T follicular helper cell (primary cell): ENCODE data around the gene NSG1.
"Not testable (repeated sequence)": the region's sequence is repeated elsewhere in the genome, so short reads cannot be mapped to it uniquely, and the experiment has no call there.

Experiments
- DNase-seq: peaks from one replicate; pipeline ENCODE4 v3.0.0-alpha.2; 2020; ENCODE audit warnings: low read depth
- total RNA-seq, 2 experiments: gene quantifications; one replicate each; lab custom pipeline; 2026; lab: John Stamatoyannopoulos, UW

NSG1 gene, protein sequence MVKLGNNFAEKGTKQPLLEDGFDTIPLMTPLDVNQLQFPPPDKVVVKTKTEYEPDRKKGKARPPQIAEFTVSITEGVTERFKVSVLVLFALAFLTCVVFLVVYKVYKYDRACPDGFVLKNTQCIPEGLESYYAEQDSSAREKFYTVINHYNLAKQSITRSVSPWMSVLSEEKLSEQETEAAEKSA
- total RNA-seq = 2.8 to 15.5 reads per million in 2 experiments

DNA sequence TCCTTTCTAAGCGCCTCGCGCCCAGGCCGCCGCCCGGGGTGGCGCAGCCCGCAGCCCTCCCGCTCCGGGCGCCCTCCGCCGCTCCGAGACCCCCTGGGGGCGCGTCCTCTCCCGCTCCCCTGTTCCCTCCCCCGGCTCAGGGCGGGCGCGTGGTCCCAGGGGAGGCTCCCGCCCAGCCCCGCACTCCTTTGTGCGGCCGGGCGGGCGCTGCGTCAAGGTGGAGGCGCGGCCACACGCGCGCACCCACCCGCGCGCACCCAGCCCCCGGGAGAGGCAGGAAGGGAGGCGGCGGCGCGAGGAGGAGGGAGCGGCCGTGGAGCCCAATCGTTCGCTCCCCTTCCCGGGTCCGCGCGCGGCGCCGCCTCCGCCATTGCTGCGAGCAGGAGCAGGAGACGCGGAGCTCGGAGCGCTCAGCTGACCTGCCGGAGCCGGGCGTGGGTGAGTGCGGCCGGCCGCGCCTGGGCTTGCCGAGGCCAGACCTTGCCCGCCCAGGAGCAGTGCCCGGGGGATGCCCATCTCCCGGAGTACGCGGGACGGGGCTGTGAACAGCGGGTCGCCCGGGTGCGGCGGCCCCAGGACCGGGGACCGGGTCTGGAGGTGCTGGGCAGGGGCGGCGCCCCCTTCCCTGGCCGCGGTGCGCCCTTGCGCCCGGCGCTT, at the start of gene NSG1:
NSG1 (plus strand) TSS at position 367 of the 657 bp plus-strand sequence. CDS start 528 bp downstream, outside the sequence.
- DNase-seq = peak; percentile 21

DNA sequence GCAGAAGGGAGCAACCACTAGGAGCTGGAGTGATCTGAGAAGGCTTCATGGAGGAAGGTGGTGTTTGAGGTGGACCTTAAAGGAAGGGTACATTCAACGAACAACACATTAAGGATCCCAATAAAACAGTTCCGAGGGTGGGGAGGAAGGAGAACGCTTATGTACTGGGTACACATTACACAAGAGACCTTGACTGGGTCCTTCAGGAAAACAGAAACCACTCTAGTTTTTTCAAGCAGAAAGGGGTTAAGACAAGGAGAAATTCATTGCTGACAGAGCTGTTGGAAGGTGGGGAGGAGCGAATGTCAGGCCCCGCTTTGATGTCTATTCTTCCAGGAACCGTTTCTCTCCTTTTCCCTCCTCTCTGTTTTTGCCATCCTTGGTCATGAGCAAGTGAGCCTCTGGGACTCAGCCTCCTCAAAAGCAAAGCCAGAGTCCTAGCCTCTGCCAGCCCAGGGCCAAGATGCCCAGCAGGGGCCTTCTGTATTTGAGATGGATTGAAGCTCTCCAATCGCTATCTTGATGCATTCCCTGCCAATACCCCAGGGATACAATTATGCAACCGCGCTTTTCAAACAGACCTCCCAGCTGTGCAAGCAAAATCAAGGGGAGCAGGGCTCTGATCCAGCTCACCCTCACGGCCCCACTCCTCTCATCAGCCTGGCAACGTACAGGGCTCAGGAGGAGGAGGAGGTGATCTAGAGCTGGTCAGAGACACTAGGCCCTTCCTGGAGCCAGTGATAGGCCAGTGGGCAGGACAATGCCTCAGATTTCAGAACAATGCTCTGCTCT, 48.5 kb upstream of the NSG1 start:
- no peak for DNase-seq

DNA sequence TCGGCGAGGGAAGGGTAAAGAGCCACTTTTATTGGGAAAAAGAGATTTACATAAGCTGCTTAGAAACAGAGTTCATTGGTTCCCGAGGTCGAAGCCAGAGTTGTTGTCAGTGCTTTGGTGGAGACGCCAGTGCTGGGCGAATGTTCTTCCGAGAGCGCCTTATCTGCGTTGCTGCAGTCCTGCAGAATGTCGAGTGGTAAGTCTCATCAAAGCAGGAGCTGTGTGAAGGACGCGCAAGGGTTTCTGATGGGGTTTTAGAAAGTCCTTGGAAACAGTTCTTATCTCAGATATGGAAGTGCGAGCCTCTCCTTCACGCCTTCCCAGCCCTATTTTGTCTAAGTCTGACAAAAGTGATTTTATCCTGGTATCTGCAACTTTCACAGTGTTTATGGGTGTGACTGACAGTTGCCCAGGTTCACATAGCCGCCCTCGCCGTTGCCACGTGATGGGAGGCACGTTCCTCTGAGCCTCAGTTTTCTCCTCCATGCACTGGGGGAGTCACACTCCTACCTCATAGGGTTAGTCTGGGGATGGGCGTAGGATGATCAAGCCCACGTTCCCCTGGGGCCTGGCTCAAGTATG, 47.3 kb upstream of the NSG1 start:
- DNase-seq = no peak

DNA sequence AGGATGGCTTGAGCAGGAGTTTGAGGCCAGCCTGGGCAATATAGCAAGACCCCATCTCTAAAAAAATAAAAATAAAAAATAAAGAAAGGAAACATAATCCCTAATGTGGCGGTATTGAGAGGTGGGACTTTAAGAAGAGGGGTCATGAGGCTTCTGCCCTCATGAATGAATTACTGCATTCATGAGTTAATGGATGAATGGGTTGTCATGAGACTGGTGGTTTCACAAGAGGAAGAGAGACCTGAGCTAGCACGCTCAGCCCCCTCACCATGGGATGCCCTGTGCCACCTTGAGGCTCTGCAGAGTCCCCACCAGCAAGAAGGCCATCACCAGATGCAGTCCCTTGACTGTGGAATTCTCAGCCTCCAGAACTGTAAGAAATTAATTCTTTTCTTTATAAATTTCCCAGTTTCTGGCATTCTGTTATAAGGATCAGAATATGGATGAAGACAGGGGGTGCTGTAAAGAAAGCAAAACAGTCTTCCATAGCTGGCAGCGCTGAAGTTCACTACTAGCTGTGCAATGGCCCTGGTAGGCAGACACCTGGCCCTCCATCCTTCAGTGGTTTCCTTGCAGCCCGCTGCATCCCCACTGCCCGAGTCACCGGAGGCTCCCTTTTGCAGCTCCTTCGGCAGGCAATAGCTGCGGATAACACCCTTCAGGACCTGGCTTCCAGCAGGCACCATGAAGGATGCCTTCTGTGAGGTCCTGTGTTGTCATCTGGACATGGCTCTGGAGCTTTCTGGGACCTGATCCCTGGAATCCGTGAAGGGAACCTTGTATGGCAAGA, 44.8 kb upstream of the NSG1 start:
- no peak for DNase-seq

DNA sequence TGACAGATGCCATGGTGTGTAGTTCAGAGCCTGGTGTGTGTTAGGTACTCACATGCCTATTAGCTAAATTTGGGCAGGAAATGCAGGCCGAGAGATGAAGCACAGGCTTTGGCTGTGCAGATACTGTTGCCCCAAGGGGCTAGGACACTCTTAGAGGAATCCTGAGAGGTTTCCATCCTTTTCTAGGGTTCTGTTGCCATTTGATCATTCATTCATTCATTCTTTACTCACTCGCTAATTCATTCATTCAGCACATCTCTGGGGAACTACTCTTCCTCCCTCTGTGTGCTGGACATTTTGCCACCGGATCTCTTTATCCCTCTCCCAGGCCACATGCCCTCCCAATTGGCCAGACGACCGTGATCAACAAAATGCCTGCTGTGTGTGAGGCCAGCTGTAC, 43.9 kb upstream of the NSG1 start:
- no peak for DNase-seq

DNA sequence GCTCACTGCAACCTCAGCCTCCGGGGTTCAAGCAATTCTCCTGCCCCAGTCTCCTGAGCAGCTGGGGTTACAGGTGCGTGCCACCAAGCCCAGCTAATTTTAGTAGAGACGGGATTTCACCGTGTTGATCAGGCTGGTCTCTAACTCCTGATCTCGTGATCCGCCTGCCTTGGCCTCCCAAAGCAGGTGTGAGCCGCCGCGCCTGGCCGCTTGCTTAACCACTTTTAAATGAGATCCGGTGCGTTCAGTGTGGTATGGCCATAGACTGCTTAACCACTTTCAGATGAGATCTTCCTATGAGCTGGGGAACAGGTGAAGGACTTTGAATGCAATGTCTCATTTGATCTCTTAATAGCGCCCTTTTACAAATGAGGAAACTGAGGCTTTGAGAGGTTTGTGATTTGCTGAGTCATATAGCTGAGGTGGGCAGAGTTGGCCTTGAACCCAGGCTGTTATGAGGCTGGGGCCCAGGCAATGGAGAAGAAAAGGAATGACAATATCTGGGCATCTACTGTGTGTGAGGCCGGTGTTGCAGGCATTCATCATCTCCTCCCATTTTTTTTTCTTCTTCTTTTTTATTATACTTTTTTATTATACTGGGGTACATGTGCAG, 41.9 kb upstream of the NSG1 start:
- no peak for DNase-seq

DNA sequence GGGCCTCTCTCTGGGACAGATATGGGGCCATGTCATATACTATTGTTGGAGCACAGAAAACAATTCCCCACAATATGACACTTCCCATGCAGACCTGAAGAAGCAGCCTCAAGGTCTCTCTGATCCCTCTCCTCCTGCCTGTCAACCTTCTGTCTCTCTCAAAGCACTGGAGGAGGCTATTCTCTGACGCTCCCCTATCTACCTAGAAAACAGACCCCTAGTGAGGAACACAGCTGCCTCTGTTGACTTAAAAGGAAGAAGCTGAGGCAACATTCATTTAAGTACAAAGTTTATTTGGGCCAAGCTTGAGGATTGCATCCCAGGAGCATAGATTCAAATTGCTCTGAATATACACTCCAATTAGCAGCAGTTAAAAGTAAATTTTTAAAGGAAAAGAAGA, 39.3 kb upstream of the NSG1 start:
- no peak for DNase-seq

DNA sequence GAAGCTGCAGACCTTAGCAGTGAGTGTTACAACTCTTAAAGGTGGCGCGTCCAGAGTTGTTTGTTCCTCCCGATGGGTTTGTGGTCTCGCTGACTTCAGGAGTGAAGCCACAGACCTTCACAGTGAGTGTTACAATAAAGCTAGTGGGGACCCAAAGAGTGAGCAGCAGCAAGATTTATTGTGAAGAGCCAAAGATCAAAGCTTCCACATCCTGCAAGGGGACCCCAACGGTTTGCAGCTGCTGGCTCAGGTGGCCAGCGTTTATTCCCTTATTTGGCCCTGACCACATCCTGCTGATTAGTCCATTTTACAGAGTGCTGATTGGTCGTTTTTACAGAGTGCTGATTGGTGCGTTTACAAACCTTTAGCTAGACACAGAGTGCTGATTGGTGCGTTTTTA, 38.3 kb upstream of the NSG1 start:
- DNase-seq = not testable (repeated sequence)

DNA sequence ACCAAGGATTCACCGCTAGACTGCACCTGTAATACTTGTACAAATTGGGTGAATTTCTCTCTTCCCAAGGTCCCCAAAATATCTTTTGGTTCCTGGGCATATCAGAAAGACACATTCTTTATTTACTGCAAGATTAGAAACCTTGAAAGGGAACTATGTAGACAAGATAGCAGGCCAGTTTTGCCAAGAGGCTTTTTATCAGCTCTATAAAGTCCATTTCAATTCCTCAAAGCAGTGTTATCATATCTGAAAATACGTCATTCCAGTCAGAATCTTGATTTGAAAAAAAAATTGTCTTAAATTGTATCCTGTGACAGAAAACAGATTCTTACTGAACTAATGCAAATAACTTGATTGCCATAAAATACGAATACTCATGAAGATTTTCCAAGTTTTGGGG, 37.0 kb upstream of the NSG1 start:
- DNase-seq = no peak

DNA sequence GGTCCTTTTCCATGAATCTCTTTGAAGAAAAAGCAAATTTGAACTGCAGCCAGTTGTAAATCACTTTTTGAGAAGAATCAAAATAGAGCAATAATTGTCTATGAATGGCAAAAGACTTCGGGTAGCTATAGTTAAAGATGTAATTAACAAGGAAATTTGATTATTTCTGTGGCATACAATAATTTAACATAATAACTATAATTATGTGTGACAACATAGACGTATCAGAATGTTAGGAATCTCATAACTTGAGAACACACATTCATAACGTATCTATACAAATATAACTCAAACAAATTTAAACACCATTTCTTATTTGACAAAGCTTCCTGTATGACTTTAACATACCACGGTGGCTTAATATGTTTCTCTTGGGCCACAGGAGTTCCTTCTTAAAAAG, 36.0 kb upstream of the NSG1 start:
- no peak for DNase-seq

DNA sequence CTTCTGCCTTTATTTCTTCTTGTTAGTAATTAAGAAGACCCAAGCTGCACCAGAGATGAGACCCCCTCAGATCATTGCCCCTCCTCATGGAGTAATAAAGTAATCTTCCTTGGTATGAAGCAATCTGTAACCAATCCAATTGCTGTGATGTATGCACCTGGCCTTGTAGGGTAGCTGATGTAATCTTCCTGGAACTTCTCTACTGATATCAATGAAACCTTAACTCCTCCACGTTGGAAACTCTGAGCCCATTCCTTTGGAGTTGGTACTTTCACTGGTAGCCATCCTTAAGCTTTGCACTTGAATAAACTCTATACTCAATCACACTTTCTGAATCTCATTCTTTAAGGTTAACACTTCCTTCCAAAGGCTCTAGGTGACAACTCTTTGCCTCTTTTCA, 31.6 kb upstream of the NSG1 start:
- DNase-seq = no peak

DNA sequence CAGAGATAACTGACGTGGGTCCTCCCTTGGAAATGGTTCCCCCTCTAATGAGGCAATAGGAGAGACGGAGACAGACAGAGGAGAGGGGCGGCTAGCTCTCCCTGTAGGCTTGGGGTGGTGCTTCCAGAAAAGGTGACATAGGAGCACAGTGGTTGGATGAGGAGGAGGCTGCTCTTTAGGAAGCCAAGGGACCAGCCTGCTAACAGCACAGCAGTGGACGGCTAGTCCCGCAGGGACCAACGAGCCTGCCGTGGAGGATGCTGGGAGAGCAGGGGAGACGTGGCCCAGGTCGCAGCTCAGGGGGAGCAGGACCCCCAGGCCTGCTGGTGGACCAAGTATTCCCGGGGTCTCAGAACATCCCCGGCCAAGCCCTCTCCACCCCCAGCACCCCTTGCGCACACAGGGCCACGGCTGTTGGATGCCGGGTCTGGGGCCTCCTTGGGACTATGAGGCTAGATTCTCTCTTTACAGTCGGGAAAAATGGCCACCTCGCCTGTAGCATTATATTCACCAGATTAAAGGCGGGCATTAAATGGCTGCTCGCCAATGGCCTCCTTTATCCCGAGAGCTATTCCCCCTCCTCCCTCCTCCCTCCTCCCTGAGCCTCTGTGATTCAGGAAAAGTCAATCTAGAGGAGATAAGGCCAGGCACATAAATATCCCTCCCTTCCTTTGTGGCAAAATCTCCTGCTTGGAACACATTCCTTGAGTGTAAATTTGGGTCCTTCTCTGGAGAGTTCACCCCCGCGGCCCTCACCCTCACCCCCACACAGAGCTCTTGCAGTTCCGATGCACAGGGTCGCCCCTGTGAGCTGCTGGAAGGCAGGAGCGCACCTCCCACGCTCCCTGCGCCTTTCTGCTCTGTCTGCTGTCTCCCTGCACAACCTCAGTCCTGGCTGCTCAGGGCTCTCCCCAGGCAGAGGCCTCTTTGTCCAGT, 30.5 kb upstream of the NSG1 start:
- no peak for DNase-seq

DNA sequence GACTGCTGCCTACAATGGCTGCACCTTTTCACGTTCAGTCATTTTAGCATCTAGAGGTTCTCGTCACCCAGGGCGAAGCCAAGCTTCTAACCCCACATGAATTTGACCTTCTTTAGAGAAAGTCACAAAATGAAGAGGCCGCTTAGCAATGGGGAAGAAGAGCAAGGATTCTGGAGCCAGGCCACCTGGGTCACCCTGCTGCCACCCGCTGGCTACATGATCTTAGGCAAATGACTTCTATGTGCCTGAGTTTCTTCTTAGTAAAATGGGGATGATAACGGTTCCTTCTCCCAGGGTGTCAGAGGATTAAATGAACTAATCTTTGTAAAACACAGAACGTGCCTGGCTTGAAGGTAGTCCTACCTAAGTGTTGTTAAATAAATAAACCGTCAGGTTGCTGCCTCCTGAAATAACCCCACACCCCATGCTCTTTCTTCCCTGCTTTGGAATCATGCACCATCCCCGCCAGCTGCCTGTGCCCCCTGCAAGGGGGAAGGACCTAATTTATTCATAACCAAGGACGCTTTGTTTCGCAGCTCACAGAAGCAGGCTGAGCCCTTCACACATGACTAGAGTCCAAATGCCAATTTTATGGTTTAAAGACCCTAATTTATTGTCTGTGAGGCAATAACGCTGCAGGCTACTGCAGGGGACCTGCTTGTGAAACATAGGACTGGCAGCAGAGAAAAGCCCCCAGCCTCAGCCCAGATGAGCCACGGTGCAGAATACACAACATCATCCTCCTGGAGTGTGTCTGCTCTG, 28.6 kb upstream of the NSG1 start:
- DNase-seq = no peak

DNA sequence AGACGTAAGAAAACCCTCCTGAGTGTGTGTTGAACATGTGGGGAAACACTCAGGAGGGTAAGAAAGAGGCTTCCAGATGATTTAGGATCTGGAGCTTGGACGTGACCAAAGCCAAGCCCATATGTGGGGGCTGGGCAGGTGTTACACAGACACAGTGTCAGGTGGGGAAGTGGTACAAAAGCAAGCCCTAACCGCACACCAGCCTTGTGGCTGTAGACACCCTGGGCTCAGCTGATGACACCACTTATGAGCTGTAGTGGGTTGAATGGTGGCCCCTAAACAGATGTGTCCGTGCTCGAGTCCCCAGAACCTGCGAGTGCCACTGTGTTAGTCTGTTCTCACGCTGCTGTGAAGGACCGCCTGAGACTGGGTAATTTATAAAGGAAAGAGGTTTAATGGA, 25.0 kb upstream of the NSG1 start:
- DNase-seq = no peak

DNA sequence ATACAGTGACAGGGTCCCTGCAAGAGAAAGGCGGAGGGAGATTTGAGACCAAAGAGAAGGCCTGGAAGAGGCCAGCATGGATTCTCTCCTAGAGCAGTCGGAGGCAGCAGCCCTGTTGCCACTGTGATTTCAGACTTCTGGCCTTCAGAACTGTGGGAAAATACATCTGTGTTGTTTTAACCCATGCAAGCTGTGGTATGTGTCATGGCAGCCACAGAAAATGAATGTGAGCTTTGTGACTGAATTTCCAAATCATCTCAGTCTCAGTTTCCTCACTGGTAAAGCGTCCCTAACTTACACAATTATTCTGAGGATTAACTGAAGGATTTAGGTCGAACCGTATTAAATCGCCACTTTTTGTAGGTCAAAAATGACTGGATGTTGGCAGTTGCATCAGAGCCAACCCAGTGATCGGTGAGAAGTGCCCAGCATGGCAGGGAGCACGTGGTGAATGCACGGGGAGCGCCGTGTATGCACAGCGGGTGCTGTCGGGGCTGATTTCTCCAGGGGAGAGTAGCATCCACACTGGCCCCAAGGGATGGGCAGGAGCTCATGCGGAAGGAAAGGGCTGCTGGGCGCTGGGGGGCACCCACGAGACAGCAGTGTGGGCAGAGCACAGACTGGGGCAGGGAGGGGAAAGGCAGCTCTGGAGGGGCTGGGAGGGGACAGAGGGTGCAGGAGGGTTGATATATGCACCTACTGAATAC, 23.8 kb upstream of the NSG1 start:
- DNase-seq = no peak

DNA sequence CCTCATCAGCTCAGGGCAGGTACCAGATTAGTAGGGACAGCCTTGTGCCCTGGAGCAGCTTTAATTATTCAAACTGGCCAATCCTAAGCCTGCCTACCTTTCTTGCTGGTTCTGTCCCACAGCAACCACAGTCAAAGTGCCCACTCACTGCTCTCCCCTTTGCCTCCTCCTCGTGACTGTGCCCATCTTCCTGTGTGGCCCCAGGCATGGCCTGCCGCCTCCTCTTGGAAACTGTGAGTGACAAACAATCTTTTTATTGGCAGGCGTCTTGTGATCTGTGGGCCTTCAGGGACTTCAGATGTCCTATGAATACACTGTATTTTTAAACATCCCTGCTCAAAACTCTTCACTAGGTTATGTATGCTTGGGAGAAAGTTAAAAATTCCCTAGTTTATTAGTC, 22.8 kb upstream of the NSG1 start:
- DNase-seq = no peak

DNA sequence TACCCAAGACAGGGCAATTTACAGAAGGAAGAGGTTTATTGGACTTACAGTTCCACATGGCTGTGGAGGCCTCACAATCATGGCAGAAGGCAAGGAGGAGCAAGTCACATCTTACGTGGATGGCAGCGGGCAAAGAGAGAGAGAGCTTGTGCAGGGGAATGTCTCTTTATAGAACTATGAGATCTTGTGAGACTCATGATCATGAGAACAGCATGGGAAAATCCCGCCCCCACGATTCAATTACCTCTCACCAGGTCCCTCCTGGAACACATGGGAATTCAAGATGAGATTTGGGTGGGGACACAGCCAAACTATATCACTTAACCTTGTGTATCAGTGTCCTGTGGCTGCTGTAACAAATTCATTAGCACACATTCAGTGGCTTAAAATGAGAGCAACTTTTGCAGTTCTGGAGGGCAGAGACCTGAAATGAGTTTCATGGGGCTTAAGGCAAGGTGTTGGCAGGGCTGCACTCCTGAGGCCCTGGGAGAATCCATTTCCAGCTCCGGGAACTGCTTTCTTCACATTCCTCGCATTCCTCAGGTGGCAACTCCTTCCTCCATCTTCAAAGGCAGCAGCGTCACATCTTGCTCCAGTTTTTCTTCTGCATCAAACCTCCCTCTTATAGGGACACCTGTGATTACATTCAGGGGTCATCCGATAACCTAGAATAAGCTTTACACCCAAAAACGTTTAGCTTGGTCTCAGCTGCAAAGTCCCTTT, 22.3 kb upstream of the NSG1 start:
- no peak for DNase-seq
